Measurements from ENCODE around the gene LAMC1.
A peak's percentile ranks its signal among the peaks of the same experiment; 100 is the strongest.

The LAMC1 gene

GRCh38 chr1:183121609-183122008 lies 98.4 kb downstream of the LAMC1 start:
- DNase-seq (ENCODE audit: low read depth): no peak
- Histone ChIP-seq H3K9ac (ENCODE audit: low read length) (no peak overlapping the region), H3K4me1 (ENCODE audit: control insufficient read depth, insufficient read depth, low read length) (peaks cover 15% of the 10 kb centered on the region), H3K9me3 (ENCODE audit: control insufficient read depth, low read length) (no peaks in the 10 kb centered on the region), H3K27me3 (replicated peaks; ENCODE audit: control insufficient read depth, insufficient read depth, low read length) (no peaks in the 10 kb centered on the region), H3K36me3 (ENCODE audit: control insufficient read depth, insufficient read depth, low read length, severe bottlenecking) (peaks cover 98% of the 10 kb centered on the region), H3K4me3 (ENCODE audit: low read length) (no peak overlapping the region)

GRCh38 chr1:183124259-183124658 lies 101.0 kb downstream of the LAMC1 start:
- no peak overlapping the region for H3K4me3 ChIP-seq (ENCODE audit: low read length)
- no peak for DNase-seq (ENCODE audit: low read depth)
- peaks cover 96% of the 10 kb centered on the region for H3K36me3 ChIP-seq (ENCODE audit: control insufficient read depth, insufficient read depth, low read length, severe bottlenecking)
- H3K27me3 ChIP-seq (replicated peaks; ENCODE audit: control insufficient read depth, insufficient read depth, low read length): no peaks in the 10 kb centered on the region
- H3K9me3 ChIP-seq (ENCODE audit: control insufficient read depth, low read length): no peaks in the 10 kb centered on the region
- H3K4me1 ChIP-seq (ENCODE audit: control insufficient read depth, insufficient read depth, low read length): peaks cover 34% of the 10 kb centered on the region
- H3K9ac ChIP-seq (ENCODE audit: low read length): no peak overlapping the region

GRCh38 chr1:183125279-183125999 lies 102.2 kb downstream of the LAMC1 start:
- DNase-seq (ENCODE audit: low read depth): no peak
- peaks cover 43% of the 10 kb centered on the region for H3K4me1 ChIP-seq (ENCODE audit: control insufficient read depth, insufficient read depth, low read length)
- H3K36me3 ChIP-seq (ENCODE audit: control insufficient read depth, insufficient read depth, low read length, severe bottlenecking): peaks cover 96% of the 10 kb centered on the region
- no peak overlapping the region for H3K4me3 ChIP-seq (ENCODE audit: low read length)
- H3K27me3 ChIP-seq (replicated peaks; ENCODE audit: control insufficient read depth, insufficient read depth, low read length): no peaks in the 10 kb centered on the region
- peak overlapping the region; percentile 78 for H3K9ac ChIP-seq (ENCODE audit: low read length)
- no peaks in the 10 kb centered on the region for H3K9me3 ChIP-seq (ENCODE audit: control insufficient read depth, low read length)

- Histone ChIP-seq H3K27me3 (replicated peaks; ENCODE audit: control insufficient read depth, insufficient read depth, low read length) (no peaks in the 10 kb centered on the region), H3K9ac (ENCODE audit: low read length) (peak overlapping the region; percentile 78), H3K36me3 (ENCODE audit: control insufficient read depth, insufficient read depth, low read length, severe bottlenecking) (peaks cover 94% of the 10 kb centered on the region), H3K4me3 (ENCODE audit: low read length) (no peak overlapping the region), H3K4me1 (ENCODE audit: control insufficient read depth, insufficient read depth, low read length) (peaks cover 48% of the 10 kb centered on the region), H3K9me3 (ENCODE audit: control insufficient read depth, low read length) (no peaks in the 10 kb centered on the region)
- no peak for DNase-seq (ENCODE audit: low read depth)
Measured at GRCh38 chr1:183126000-183126366, 102.8 kb downstream of the LAMC1 start.

- Histone ChIP-seq H3K36me3 (ENCODE audit: control insufficient read depth, insufficient read depth, low read length, severe bottlenecking) (peaks cover 97% of the 10 kb centered on the region), H3K4me3 (ENCODE audit: low read length) (no peak overlapping the region), H3K4me1 (ENCODE audit: control insufficient read depth, insufficient read depth, low read length) (peaks cover 54% of the 10 kb centered on the region), H3K27me3 (replicated peaks; ENCODE audit: control insufficient read depth, insufficient read depth, low read length) (no peaks in the 10 kb centered on the region), H3K9me3 (ENCODE audit: control insufficient read depth, low read length) (no peaks in the 10 kb centered on the region), H3K9ac (ENCODE audit: low read length) (peak overlapping the region; percentile 78)
- DNase-seq (ENCODE audit: low read depth): peak; percentile 83
Measured at GRCh38 chr1:183126528-183126927, 103.3 kb downstream of the LAMC1 start.

GRCh38 chr1:183129921-183130690 lies 106.9 kb downstream of the LAMC1 start:
- Histone ChIP-seq H3K9me3 (ENCODE audit: control insufficient read depth, low read length) (no peaks in the 10 kb centered on the region), H3K4me1 (ENCODE audit: control insufficient read depth, insufficient read depth, low read length) (peaks cover 69% of the 10 kb centered on the region), H3K4me3 (ENCODE audit: low read length) (peak overlapping the region; percentile 56), H3K36me3 (ENCODE audit: control insufficient read depth, insufficient read depth, low read length, severe bottlenecking) (peaks cover 97% of the 10 kb centered on the region), H3K27me3 (replicated peaks; ENCODE audit: control insufficient read depth, insufficient read depth, low read length) (no peaks in the 10 kb centered on the region), H3K9ac (ENCODE audit: low read length) (peak overlapping the region; percentile 85)
- peak; percentile 35 for DNase-seq (ENCODE audit: low read depth)

GRCh38 chr1:183131166-183131565 lies 107.9 kb downstream of the LAMC1 start:
- Histone ChIP-seq H3K4me1 (ENCODE audit: control insufficient read depth, insufficient read depth, low read length) (peaks cover 69% of the 10 kb centered on the region), H3K4me3 (ENCODE audit: low read length) (peak overlapping the region; percentile 24), H3K36me3 (ENCODE audit: control insufficient read depth, insufficient read depth, low read length, severe bottlenecking) (peaks cover 97% of the 10 kb centered on the region), H3K9ac (ENCODE audit: low read length) (peak overlapping the region; percentile 84), H3K9me3 (ENCODE audit: control insufficient read depth, low read length) (no peaks in the 10 kb centered on the region), H3K27me3 (replicated peaks; ENCODE audit: control insufficient read depth, insufficient read depth, low read length) (no peaks in the 10 kb centered on the region)
- no peak for DNase-seq (ENCODE audit: low read depth)

GRCh38 chr1:183135336-183135735 lies 112.1 kb downstream of the LAMC1 start:
- DNase-seq (ENCODE audit: low read depth): no peak
- H3K4me3 ChIP-seq (ENCODE audit: low read length): no peak overlapping the region
- H3K27me3 ChIP-seq (replicated peaks; ENCODE audit: control insufficient read depth, insufficient read depth, low read length): no peaks in the 10 kb centered on the region
- peaks cover 96% of the 10 kb centered on the region for H3K36me3 ChIP-seq (ENCODE audit: control insufficient read depth, insufficient read depth, low read length, severe bottlenecking)
- H3K4me1 ChIP-seq (ENCODE audit: control insufficient read depth, insufficient read depth, low read length): peaks cover 77% of the 10 kb centered on the region
- H3K9ac ChIP-seq (ENCODE audit: low read length): peak overlapping the region; percentile 27
- no peaks in the 10 kb centered on the region for H3K9me3 ChIP-seq (ENCODE audit: control insufficient read depth, low read length)

GRCh38 chr1:183137782-183138181 lies 114.6 kb downstream of the LAMC1 start:
- no peaks in the 10 kb centered on the region for H3K9me3 ChIP-seq (ENCODE audit: control insufficient read depth, low read length)
- peak overlapping the region; percentile 70 for H3K9ac ChIP-seq (ENCODE audit: low read length)
- peak; percentile 53 for DNase-seq (ENCODE audit: low read depth)
- no peak overlapping the region for H3K4me3 ChIP-seq (ENCODE audit: low read length)
- H3K4me1 ChIP-seq (ENCODE audit: control insufficient read depth, insufficient read depth, low read length): peaks cover 74% of the 10 kb centered on the region
- H3K27me3 ChIP-seq (replicated peaks; ENCODE audit: control insufficient read depth, insufficient read depth, low read length): no peaks in the 10 kb centered on the region
- H3K36me3 ChIP-seq (ENCODE audit: control insufficient read depth, insufficient read depth, low read length, severe bottlenecking): peaks cover 98% of the 10 kb centered on the region

- Histone ChIP-seq H3K9ac (ENCODE audit: low read length) (peak overlapping the region; percentile 70), H3K36me3 (ENCODE audit: control insufficient read depth, insufficient read depth, low read length, severe bottlenecking) (peaks cover 98% of the 10 kb centered on the region), H3K4me1 (ENCODE audit: control insufficient read depth, insufficient read depth, low read length) (peaks cover 79% of the 10 kb centered on the region), H3K4me3 (ENCODE audit: low read length) (no peak overlapping the region), H3K9me3 (ENCODE audit: control insufficient read depth, low read length) (no peaks in the 10 kb centered on the region), H3K27me3 (replicated peaks; ENCODE audit: control insufficient read depth, insufficient read depth, low read length) (no peaks in the 10 kb centered on the region)
- DNase-seq (ENCODE audit: low read depth): no peak
Measured at GRCh38 chr1:183138301-183138700, 115.1 kb downstream of the LAMC1 start.

GRCh38 chr1:183139281-183139942 lies 116.2 kb downstream of the LAMC1 start:
- Histone ChIP-seq H3K4me1 (ENCODE audit: control insufficient read depth, insufficient read depth, low read length) (peaks cover 90% of the 10 kb centered on the region), H3K4me3 (ENCODE audit: low read length) (no peak overlapping the region), H3K36me3 (ENCODE audit: control insufficient read depth, insufficient read depth, low read length, severe bottlenecking) (peaks cover 98% of the 10 kb centered on the region), H3K9ac (ENCODE audit: low read length) (peak overlapping the region; percentile 70), H3K27me3 (replicated peaks; ENCODE audit: control insufficient read depth, insufficient read depth, low read length) (no peaks in the 10 kb centered on the region), H3K9me3 (ENCODE audit: control insufficient read depth, low read length) (no peaks in the 10 kb centered on the region)
- peak; percentile 68 for DNase-seq (ENCODE audit: low read depth)
